Hematopoietic multipotent progenitor cell treated with erythropoietin and hydrocortisone succinate and interleukin-3 and kit ligand, for 4 days (in vitro differentiated cells): ENCODE data around the gene GATM.
A peak's percentile ranks its signal among the peaks of the same experiment; 100 is the strongest.

ENCODE experiments used
- DNase-seq: peaks from one replicate; pipeline ENCODE4 v3.0.0-alpha.2; 2015

GATM gene, protein sequence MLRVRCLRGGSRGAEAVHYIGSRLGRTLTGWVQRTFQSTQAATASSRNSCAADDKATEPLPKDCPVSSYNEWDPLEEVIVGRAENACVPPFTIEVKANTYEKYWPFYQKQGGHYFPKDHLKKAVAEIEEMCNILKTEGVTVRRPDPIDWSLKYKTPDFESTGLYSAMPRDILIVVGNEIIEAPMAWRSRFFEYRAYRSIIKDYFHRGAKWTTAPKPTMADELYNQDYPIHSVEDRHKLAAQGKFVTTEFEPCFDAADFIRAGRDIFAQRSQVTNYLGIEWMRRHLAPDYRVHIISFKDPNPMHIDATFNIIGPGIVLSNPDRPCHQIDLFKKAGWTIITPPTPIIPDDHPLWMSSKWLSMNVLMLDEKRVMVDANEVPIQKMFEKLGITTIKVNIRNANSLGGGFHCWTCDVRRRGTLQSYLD

DNA sequence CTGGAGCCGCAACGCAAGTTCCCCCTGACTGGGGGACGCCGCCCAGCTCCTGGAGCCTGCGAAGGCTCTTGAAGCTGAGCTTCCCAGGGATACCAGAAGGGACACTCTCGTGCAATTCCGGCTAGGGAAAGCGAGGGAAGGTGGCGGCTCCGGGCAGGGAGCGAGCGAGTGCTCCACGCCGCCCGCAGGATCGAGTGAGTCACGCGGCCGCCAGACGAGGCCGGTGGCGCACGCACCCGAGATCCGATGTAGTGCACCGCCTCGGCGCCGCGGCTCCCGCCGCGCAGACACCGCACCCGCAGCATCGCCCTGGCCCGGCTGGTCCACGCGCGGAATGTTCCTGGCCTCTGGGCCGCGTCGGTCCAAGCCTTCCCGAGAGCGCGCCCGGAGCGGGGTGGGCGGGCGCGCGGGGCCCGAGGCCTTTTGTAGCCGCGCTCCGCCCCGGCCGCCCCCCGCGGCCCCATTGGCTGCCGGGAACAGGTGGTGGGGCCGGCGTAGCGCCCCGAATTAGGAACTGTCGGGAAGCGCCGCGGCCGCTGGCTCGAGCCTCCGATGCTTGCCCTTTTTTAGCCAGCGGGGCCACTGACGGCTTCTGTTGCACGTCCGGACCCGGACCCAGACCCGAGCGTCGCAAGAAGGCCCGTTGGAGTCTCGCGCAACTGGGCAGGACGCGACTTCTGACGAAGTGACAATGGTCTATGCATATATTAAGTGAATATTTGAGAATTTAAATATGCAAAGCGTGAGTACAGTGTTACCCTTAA, at the start of gene GATM:
Gene GATM, minus strand, starts transcription at position 396 of the 764 bp plus-strand sequence. Its CDS starts 91 bp downstream, at position 305.
- peak; percentile 69 for DNase-seq

GRCh38 chr15:45427085-45427484, 48.7 kb upstream of the GATM start:
- no peak for DNase-seq

DNA sequence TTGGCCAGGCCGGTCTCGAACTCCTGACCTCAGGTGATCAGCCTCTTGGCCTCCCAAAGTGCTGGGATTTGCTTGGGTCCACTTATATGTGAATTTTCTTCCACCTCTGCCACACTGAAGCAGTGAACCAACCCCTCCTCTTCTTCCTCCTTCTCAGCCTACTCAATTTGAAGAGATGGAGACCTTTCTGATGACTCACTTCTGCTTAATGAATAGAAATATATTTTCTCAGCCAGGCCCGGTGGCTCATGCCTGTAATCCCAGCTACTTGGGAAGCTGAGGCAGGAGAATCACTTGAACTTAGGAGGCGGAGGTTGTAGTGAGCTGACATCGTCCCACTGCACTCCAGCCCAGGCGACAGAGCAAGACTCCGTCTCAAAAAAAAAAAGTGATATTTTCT, 46.8 kb upstream of the GATM start:
- no peak for DNase-seq

DNA sequence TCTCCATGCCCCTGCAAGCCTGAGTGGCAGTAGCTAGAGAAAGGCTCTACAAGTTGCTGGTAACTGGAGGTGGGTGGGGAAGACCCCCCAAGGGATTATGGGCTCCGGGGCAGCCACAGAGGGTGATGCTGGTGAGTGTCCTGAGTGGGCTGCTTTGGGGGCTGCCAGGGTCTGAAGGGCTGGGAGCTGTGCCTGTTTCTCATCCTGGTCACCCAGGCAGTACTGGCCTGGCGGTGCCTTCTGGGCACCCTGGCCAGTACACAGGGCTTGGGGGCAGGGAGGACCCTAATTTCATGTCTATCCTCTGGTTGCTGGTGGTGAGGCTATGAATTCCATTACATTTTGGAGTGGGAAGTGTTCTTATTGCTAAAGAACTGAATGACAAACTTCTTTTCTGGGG, 46.1 kb upstream of the GATM start:
- no peak for DNase-seq

- peak; percentile 81 for DNase-seq
These were observed 39.1 kb upstream of the GATM start for GRCh38 chr15:45417303-45417950.

- DNase-seq = no peak
These were observed 36.0 kb upstream of the GATM start for GRCh38 chr15:45414215-45414885.

DNA sequence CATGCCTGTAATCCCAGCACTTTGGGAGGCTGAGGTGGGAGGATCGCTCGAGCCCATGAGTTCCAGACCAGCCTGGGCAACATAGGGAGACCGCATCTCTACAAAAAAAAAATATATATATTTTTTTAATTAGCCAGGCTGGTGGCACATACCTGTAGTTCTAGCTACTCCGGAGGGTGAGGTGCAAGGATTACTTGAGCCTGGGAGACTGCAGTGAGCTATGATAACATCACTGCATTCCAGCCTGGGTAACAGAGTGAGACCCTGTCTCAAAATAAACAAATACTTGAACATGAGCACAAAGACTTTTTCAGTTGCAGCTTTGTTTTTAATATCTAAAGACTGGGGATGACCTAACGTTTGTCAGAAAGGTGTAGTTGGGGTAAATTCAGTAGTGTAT, 31.3 kb upstream of the GATM start:
- DNase-seq = no peak

DNA sequence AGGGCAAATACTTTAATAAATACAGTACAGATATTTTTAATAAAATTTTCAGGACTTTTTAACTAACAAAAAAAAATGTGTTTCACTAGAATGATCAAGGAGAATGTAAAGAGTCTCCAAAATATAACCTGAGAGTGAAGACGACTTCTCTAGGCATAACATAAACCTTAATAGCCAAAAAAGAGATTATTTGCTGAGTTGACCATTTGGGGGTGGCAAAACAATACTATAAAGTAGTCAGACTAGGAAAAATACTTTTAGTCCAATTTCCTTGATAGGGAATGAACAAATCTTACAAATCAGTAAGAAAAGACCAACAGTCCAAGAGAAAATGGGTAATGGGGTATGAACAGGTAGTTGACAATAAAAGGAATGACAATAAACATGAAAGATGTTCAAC, 29.4 kb upstream of the GATM start:
- no peak for DNase-seq

DNA sequence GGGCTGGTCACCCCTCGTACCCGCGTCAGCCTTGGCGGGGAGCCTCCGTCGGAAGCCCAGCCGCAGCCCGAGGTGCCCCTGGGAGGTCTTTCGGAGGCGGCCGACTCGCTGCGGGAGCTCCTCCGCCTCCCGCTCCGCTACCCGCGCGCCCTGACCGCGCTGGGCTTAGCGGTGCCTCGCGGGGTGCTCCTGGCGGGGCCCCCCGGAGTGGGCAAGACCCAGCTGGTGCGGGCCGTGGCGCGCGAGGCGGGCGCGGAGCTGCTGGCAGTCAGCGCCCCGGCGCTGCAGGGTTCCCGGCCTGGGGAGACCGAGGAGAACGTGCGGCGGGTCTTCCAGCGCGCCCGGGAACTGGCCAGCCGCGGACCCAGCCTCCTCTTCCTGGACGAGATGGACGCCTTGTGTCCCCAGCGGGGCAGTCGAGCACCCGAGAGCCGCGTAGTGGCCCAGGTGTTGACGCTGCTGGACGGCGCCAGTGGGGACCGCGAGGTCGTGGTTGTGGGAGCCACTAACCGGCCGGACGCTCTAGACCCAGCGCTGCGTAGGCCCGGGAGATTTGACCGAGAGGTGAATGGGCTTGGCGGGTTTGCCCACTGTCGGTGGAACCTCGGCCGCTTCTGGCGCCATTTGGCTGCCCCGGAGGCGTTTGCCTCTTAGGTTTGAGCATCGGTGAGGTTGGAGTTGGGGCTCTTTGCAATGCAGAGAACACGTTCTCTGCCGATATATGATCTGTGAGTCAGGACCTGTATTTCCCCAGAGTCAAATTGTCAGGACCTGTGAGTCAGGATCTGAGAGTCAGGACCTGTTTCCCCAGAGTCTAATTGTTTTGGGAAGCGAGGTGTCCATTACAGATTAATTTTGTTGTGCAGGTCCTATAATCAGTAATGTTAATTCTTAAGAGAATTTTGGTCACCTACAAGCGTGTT, 24.9 kb upstream of the GATM start:
- DNase-seq = peak; percentile 55

DNA sequence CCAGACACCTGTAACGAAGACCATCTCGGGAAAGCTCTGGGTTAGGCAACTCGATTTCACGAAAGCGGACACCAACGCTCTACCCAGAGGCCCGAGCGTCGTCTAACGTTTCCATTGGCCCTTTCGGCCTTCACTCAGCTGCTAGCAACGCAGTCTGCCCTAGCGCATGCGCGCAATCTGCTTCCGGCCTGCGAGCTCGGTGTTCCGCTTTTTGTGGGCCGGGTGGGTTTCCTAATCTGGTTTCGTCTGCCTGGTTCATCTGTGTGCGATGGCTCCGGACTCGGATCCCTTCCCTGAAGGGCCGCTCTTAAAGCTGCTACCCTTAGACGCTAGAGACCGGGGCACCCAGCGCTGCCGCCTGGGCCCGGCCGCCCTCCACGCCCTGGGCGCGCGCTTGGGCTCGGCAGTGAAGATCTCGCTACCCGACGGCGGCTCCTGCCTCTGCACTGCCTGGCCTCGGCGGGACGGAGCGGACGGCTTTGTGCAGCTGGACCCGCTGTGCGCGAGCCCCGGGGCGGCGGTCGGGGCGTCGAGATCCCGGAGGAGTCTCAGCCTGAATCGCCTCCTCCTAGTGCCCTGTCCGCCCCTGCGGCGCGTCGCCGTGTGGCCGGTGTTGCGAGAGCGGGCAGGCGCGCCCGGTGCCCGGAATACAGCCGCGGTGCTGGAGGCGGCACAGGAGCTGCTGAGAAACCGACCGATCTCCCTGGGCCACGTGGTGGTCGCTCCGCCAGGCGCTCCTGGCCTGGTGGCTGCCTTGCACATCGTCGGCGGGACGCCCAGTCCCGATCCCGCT, 24.0 kb upstream of the GATM start:
- DNase-seq = peak; percentile 99

DNA sequence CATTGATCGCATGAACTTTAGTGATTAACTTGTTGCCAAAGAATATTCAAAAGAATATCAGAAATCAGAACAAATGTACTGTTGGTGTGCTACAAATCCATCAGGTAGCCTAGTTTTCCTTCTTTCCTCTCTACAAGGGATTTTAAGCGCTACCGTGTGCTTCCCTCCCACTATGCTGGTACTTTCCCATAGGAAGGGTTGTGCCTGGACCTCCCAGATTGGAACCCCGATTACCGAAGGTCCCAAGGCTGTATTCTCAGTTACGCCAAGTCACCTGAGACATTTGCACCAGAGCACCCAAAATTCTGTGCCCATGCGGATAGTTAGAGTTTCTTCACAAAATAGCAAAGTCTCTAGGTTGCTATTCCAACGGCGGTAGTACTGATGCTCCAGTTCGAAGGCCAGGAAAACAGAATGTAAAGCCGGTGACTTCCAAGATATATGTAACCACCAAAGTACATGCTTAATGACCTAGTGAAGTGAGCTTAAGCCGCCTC, 23.4 kb upstream of the GATM start:
- DNase-seq = peak; percentile 14

GRCh38 chr15:45399381-45400212, 21.3 kb upstream of the GATM start:
- peak; percentile 83 for DNase-seq

DNA sequence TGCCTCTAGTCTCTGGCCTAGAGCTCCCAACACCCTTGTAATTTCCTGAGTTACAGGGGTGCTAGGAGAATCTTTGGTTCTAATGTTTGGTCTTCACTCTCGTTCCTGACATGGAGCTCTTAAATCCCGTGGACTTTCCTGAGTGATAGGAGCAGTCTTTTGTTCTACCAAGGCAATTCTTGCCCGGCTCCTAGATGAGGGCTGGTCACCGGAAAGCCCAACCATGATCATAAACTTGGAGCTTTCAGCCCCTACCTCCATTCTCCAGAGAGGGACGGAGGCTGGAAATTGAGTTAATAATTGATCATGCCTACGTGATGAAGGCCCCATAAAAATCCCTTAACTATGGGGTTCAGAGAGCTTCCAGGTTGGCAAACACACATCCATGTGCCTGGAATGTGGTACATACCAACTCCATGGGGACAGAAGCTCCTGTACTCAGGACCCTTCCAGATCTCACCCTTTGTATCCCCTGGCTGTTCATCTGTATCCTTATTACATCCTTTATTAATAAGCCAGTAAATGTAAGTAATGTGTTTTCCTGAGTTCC, 18.8 kb upstream of the GATM start:
- DNase-seq = no peak

DNA sequence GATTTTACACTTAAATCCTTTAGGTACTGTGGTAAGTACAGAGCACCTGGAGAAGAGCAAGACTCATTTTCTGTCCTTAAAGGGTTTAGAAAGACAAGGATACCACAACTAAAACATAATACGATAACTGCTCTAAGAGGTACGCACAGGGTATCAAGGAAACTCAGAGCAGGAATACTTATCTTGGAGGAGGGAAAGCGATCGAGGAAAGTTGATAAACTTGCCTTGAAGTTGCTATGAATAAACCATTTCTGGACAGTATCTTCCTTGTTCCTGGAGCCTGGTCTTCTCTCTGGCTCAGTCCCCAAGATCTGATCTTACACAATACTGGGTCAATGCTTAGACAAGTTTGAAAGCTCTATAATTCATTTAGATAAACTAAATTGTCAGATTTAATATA, 17.6 kb upstream of the GATM start:
- no peak for DNase-seq

DNA sequence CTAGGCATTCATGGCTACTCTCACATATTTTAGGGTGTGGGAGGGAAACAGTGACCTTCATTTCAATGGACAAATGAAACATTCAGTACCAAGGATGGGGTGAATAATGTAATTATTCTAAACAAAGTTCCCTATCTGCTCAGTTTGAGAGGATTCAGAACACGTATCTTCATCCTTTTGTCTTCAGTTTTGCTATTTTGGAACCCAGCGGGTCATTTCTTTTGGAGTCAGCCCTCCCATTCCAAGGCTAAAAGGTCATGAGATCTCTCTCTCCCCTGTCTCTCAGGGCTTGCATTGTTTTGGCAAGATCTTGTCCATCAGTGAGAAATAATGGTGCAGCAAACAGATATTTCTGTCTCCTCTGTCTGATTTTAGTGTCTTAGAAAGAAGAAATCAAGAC, 16.3 kb upstream of the GATM start:
- no peak for DNase-seq

- DNase-seq = peak; percentile 35
These were observed 15.5 kb upstream of the GATM start for GRCh38 chr15:45393851-45394250.

- no peak for DNase-seq
These were observed 14.2 kb upstream of the GATM start for GRCh38 chr15:45392584-45392855.

DNA sequence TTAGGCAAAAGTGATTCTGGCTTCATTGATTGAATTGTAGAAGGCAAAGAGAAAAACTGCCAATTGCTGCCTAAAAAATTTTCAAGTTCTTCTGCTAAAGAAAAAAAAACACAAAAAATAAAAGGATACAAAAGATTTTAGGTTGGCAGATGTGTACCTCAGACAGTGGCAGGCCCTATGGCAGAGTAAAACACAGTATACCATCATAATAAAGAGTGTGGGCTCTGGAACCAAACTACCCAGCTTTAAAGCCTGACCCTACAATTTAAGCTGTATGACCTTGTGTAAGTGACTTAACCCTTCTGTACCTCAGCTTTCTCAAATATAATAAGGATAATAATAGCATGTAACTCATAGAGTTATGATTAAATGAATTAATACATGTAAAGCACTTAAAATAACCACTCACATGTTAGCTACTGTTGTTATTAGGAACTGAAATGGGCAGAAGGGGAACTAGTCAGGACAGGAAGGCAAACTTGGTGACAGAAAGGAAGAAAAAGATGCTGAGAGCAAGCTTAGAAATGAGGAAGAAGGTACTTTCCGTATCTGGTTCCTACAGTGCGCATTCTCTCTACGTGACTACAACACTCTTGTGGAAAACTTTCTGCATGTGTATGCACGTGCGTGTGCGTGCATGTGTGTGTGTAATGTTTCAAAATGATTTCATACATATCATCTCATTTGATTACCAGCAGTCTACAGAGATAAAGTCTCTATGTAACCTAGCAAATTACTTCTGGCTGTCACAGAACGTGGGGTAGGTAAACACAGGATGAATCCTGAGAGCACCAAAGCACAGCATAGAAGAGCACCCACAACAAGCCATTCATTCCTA, 13.6 kb upstream of the GATM start:
- peak; percentile 53 for DNase-seq

DNA sequence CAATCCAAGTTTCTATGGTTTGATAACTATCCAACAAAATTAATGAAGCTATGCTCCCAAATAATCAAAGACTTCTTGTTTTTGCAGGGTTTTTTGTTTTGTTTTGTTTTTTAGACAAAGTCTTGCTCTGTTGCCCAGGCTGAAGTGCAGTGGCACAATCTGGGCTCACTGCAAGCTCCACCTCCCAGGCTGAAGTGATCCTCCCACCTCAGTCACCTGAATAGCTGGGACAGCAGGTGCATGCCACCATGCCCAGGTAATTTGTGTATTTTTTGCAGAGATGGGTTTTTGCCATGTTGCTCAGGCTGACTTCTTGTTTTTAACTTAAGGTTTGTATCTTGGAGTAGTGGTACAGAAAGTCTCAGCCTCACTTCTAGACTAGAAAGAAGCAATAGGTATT, 11.0 kb upstream of the GATM start:
- DNase-seq = no peak
